Fibroblast of peridontal ligament (primary cell): ENCODE results near the gene CARD19.

Experiments
- DNase-seq: peaks from one replicate; pipeline ENCODE4 v3.0.0-alpha.2; 2010; ENCODE audit errors: extremely low read depth

The CARD19 gene

DNA sequence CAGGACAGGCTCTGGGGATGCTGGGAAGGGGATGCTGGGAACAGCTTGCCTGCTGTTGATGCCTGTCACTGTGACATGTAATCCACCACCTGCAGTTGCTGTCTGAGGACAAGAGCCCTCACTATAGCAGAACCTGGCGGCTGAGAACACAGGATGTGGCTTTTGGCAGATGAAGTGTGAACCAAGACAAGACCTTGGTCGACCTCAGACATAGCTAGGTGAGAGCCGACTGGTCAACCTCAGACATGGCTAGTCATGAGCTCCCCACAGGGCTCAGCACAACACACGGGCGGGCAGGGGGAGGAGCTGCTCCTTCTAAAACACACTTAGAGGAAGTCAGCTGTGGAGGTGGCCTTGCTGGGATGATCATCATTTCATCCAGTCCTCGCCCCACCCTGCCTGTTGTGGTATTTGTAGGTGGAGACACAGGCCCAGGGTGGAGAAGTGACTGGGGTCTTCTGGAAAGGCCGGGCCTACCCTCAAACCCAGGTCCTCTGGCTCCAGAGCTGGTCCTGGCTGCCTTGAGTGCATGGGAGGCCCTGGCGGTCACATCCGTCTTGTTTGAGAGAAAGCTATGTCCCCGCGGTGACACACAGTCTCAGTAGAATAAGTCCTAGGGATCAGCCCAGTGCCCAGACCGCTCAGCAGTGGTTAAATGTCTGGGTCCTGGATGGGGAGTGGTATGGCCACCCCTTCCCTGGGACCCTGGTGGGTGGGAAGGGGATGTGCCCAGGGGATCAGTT lies 31.5 kb upstream of the CARD19 start:
- DNase-seq, result no peak

DNA sequence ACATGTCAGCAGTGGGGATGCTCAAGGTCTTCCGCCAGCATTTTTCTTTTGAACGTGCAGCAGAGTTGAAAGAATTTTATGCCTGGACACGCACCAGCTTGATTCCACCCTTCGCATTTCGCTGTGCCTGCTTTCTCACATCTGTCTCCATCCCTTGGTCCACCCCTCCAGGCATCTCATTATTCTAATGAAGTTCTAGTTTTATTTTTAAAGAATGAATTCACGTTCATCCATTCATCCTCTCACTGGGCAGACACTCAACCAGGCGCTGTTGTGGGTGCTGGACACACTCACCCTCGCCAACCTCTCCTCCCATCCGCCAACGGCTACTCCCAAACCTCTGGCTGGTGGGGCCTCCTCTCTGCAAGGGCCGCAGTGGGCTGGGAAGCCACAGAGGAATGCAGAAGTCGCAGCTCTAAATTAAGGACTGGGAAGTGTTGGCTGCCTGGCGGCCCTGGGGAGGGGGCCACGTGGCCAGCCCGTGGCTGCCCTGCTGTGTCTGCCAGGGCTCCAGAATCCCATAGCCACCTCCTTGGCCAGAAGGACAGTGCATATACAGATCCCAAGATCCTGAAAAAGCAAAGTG lies 30.8 kb upstream of the CARD19 start:
- no peak for DNase-seq

DNA sequence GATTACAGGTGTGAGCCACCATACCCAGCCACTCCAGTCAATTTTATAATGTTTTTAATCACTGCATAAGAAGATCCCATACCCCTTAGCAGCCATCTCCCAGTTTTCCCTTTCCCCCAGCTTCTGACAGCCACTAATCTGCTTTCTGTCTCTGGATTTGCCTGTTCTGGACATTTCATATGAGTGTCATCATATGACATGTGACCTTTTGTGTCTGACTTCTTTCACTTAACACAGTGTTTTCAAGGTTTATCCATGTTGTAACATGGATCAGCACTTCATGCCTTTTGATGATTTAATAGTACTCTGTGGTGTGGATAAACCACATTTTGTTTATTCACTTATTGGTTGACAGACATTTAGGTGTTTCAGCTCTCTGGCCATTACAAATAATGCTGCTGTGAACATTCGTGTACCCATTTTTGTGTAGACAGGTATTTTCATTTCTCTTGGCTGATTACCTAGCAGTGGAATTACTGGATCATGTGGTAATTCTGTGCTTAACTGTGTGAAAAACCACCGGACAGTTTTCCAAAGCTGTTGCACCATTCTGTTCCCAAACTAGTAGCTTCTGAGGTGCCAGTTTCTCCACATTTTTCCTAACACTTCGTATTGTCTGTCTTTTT lies 28.9 kb upstream of the CARD19 start:
- DNase-seq, result no peak

DNA sequence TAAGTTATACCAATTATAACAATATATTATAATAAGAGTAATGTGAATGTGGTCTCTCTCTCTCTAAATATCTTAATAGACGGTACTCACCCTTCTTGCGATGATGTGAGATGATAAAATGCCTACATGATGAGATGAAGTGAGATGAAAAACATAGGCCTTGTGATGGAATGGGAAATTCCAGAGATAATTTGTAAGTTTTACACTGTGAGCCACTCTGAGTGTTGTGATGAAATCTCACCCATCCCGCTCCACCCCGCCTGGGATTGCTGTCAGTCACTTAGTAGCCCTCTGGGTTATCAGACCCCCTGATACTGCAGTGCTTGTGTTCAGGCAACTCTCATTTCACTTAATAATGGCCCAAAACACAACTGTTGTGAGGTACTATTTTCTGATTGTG lies 27.1 kb upstream of the CARD19 start:
- DNase-seq, result no peak

DNA sequence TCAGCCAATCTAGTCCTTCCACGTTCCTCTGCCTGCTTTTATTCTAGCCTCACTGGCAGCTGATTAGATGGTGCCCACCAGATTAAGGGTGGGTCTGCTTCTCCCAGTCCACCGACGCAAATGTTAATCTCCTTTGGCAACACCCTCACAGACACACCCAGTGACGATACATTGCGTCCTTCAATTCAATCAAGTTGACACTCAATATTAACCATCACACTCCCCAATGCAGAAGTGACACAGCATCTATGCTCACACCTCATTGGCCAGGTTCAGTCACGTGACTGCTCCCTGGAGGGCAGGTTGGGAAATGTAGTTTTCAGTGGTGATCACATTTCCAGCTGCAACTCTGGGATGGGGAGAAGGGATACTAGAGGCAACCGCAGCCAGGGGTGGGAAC lies 24.6 kb upstream of the CARD19 start:
- peak; percentile 13 for DNase-seq

DNA sequence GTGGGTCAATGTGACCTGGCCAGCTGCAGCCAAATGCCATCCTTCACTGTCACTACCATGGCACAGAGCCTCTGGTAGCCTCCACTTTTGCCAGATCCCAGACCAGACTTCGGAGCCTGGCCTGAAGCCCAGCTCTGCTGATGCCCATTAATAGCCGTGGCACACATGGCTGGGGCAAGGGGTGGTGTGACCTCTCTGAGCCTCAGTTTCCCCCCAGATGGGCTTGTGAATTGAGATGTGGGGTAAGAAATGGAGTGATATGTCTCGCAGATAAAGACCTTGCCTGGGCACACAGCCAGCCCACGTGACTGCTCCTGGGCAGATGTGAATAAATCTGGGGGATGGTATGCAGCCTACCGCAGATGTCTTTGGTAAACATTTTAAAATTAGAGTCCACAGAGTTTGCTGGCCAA lies 23.6 kb upstream of the CARD19 start:
- DNase-seq, result peak; percentile 67

DNA sequence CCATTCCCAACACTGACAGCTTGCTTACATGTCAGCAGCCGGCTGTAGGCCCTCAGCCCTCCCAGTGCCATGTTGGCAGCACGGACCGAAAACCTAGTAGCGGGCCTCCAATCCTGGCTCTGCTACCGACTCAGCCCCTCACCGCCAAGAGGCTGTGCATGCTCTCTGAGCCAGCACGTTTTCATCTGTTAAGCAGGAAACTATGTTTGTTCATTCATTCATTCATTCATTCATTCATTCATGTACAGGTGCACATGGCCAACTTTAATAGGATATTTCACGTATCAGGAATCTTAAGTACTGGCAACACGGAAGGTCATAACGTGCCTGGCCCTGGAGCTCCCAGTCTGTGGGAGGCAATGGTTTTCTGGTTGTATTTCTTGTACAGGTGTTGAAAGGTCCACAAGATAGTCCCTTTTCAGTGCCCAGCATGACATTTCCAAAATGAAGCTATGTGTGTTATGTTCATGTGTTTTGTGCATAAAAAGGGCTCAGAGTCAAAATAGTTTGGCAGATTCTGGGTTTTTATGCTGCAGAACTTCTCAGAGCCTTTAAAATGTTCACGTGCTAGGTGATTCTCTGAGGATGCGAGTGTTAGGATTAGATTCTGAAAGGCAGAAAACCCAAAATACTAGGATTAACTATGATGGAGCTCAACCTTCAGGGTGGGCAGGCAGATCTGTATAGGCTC lies 19.8 kb upstream of the CARD19 start:
- no peak for DNase-seq

DNA sequence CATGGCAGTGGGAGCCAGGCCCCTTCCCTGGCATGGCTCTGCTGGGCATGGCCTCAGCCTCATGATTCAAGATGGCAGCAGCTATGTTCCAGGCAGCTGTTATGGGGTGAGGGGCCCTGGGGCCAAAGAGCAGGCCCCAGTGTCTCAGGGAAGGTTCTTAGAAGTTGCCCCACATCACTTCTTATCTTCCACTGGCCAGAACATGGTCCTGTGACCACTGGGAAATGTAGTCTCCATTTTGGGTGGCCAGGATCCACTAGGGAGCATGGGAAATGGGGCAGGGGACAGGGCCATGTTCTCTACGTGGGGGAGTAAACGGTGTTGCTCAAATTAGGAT lies 19.3 kb upstream of the CARD19 start:
- no peak for DNase-seq

DNA sequence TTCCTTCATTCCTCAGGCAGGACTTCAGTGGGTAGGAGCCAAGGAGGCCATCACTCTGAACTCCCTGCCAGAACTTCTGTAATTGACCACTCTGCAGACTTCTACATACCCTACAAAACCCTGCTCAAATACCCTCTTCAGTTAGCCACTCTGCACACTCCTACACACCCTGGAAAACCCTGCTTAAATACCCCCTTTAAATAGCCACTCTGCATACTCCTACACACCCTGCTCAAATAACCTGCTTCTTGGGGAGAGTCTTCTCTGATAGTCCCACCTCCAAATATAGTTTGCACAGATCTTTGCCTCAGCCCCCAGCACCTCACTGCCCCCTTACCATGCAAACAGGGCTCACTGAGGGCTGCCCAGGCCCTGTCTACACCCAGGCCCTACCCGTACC lies 18.6 kb upstream of the CARD19 start:
- DNase-seq, result no peak

DNA sequence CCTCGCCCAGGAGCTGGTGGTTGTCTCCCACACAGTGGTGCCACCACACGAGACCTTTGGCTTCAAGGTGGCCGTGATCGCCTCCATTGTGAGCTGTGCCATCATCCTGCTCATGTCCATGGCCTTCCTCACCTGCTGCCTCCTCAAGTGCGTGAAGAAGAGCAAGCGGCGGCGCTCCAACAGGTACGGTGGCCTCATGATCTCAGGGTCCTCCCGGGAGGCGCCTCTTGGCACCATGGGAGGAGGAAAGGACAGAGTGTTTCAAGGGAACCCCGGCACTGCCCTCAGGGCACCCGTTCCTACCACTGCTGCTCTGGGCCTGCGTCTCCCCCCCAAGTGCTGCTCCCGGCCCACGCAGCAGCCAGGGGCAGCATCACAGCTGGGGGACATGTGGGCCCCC lies 18.2 kb upstream of the CARD19 start:
- DNase-seq, result no peak

DNA sequence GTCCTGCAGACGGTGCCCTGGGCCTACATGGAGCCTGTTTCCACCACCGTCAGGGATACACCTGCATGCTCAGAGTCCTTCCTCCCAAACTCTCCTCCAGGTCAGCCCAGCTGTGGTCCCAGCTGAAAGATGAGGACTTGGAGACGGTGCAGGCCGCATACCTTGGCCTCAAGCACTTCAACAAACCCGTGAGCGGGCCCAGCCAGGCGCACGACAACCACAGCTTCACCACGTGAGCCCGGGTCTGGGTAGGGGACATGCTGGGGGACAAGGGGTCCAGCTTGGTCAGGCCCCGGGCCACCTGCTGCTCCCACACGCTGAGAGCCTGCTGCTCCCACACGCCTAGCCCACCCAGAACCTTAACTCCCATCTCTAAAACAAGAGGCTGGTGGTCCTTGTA lies 16.6 kb upstream of the CARD19 start:
- no peak for DNase-seq

DNA sequence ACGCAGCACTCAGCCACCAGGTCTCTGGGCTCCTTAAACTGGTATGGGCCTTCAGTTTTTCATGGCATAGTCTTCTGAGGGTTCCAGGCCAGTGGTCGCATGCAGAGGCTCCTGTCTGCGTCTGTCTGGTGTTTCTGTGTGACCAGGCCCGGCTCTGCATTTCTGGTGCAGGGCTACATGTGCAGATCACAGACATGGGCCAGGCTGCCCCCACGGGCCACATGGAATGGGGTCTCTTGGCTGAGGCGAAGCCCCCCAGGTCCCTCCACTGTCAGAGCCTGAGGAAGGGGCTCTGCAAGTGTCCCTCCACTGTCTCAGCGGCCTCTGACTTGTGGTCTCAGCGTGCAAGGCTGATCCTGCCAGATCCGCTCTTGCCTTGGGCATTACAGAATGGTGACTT lies 15.6 kb upstream of the CARD19 start:
- DNase-seq, result no peak

DNA sequence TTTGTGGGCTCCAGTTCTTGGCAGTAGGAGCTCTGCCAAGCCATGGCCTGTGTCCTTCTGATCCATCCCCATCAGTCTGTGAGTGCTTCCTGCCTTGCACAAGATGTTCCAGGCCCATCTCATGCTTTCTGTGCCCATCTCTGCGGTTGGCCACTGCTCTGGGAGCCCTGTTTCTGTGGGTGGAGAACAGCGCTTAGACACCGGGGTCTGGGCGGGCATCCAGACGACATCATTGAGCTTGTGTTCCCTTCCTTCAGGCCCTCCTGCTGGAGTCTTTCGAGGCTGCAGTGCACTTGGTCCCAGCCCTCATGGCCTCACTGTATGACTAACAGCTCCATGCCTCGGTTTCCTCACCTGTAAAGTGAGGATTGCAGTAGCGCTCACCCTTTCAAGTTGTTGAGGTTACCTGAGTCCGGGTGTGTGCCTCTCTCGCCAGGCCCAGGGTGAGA lies 14.9 kb upstream of the CARD19 start:
- no peak for DNase-seq

DNA sequence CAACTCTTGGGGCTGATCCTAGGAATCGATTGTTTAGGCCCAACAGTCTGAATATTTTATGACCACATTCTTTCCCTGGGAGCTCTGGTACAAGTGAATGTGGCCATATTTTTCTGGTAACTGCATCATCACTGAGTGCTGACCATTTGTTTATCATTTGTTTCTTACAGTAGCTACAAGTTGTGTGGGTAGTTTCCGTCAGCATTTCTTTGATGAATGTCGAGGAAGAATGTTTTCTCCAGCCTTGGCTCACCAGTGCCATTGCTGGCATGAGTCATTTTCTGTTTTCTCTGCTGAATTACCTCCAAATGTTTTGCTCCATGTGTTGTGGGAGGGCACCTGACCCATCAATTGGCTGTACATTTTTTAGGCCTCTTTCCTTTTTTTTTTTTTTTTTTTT lies 14.1 kb upstream of the CARD19 start:
- DNase-seq, result peak; percentile 65

DNA sequence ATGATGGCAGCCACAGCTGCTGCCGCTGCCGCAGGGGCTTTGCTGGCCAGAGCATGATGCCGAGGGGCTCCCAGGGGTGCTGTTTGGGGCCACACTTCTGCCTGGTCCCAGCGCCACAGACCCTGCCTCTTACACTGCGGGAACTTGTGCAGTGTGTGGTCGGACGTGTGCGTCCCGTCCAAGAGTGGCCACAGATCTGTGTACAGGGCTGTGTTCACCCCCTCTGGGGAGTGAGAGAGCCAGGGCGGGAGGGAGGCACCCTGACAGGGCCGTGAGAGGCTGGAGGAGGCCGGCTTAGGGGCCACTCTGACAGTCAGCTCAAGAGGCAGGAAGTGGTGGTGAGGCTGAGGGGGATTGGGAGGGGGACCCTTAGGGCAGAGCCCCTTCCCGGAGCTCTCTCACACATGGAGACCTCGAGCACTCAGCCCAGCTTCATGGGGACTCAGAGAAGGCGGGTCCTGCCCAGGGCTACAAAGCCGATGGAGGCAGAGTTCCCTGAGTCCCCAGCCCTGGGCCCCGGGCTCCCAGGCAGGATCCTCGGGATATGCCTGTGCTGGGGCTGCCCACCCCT lies 13.1 kb upstream of the CARD19 start:
- no peak for DNase-seq

DNA sequence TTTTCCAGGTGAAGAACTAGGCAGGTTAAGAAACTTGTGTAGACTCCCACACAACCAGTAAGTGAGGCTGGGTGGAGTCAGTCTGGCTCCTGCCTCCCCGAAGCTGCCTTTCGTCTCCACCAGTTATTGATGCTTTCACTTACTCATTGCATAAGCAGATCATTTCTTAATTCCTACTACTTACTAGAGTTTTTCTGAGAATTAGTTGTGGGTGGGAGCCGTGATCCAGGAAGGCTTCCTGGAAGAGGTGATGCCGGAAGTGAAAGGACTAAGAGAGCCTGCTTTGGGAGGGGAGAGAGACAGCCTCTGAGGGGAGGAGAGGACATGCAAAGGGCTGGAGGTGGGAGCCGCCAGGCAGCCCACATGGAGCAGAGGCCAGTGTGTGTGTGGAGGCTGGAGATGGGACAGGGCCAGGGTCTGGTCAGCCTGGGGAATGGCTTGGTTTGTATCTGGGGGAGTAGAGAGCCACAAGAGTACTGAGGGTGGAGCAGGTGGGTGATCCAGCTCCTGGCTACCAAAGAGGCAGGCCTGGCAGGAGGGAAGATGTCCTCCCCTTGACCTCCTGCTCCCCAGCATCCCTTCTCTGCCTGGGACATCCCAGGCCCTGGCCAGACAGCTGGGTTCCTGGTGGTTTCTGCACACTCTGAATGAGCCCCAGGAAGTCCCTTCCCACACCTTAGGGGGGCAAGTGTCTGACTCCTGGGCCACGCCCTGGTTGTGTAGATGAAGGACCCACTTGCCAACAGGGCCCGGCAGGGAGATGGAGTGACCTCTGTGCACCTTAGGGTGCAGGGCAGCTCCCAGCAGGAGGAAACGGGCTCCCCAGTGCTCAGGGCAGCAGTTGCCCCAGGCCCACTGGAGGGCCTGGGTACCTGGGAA lies 12.2 kb upstream of the CARD19 start:
- DNase-seq, result no peak

DNA sequence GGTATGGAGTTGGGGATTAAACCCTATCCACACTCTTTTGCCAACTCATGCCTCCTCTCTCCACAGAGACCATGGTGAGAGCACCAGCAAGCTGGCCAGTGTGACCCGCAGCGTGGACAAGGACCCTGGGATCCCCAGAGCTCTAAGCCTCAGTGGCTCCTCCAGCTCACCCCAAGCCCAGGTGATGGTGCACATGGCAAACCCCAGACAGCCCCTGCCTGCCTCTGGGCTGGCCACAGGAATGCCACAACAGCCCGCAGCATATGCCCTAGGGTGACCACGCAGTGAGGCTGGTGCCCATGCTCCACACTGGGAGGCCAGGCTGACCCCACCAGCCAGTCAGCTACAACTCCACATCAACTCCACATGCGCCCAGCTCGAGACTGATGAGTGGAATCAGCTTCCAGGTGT lies 11.5 kb upstream of the CARD19 start:
- no peak for DNase-seq

DNA sequence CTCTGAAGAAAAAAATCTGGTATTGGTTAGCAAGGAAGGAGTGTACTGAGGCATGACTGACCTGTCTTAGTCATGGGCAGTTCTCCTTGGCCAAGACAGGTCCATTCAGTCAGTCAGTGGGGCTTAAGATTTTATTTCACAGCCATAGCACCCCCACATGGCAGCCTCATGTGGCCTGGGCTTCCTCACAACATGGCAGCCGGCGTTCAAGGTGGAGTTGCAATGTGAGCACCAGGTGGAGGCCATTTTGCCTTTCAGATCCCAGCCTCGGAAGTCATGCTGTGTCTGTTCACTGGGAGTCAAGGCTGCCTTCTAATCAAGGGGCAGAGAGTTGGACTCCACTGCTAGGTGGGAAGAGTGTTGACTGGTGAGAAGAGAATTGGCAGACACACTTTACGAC lies 10.3 kb upstream of the CARD19 start:
- DNase-seq, result no peak

DNA sequence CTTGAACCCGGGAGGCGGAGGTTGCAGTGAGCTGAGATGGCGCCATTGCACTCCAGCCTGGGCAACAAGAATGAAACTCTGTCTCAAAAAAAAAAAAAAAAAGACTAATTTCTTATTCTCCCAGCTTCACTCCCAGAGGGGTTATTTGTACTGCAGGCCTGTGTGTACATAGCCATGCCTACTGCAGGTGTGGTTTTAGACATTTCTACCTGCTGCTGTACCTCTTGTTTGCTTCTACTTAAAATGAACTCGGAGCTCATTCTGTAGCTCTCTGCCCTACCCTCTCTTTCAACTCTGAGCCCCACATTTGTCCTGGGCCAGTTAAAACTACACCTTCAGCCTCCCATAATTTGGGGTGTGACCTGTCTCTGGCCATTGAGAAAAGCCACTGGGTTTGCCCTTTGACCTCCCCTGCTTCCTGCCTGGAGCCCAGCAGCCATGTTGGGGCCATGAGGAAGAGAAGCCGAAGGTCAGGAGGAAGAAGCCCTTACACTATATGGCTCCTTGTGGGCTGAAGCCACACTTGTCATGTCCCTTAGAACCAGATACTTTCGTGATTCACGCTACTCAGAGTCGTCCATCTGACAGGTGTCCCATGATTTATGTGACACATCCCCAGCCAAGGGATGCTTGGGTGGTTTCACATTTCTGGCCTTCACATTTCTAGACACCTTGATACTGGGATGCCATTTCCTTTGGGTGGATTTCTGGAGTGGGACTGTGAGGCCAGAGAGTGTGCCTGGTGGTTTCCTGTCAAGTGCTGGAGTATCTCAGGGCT lies 9.4 kb upstream of the CARD19 start:
- no peak for DNase-seq

DNA sequence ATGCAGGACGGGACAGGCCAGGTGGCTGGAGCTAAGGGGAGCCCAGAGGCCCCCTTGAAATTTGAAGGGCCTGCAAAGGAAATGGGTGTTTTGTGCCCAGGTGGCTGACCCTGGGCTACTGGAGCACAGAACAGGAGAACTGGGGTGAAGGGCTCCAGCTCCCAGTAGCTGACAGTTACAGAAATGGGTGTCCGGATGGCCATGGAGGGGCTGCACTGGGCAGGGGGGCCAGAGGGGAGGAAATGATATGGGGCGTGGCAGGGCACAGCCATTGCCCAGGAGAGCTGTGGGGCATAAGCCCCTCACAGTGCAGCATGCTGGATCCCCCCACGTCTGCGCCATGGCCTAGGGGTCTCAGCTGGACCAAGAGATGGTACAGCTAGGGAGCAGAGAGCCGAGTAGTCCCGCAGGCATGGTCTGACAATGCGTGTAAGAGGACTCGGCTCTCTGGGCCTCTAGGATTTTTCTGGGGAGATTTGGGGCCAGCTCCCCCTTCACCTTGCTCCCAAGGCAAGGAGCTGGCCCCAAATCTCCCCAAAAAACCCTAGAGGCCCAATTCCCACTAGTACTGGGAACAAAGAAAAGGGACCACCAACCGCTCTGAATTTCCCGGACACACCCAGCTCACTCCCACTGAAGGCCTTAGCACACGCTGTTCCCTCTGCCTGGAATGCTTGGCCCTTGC lies 7.9 kb upstream of the CARD19 start:
- no peak for DNase-seq
